Breast epithelium (tissue), 4 donors: ENCODE data around the gene EIF3I. TPM values are rescaled to one million over a fixed set of nuclear protein-coding genes. Genes with fewer than 3 reads are reported as not detected.

Source experiments
- DNase-seq, 2 donors: peaks; one replicate each; pipeline ENCODE4 v3.0.0-alpha.2; 2019; ENCODE audit warnings: low spot score in 2 of 2
- H3K27ac ChIP-seq, 2 donors: fragments of 200-600 bp; sonication (generic) in 1 of 2; one replicate each; pipeline ENCODE4 v1.5.1; 2016 to 2019; ENCODE audit warnings: mild to moderate bottlenecking in 1 of 2
- H3K27me3 ChIP-seq, 2 donors: fragments of 200-600 bp; sonication (generic) in 1 of 2; one replicate each; pipeline versions ENCODE4 v1.5.1 to v1.6.0; 2017 to 2019; ENCODE audit warnings: control low read depth in 1 of 2, mild to moderate bottlenecking in 1 of 2
- H3K36me3 ChIP-seq: fragments of 200-600 bp; one replicate; pipeline ENCODE4 v1.5.1; 2019
- H3K4me1 ChIP-seq, 2 donors: fragments of 200-600 bp; sonication (generic); one replicate each; pipeline ENCODE4 v1.5.1; 2016 to 2019; ENCODE audit warnings: control low read depth in 1 of 2
- H3K4me3 ChIP-seq, 3 donors: fragments of 200-600 bp; sonication (generic); 1 replicate in 2 of 3; 2 replicates in 1 of 3; pipeline ENCODE4 v1.5.1; 2016 to 2019; ENCODE audit warnings: mild to moderate bottlenecking in 3 of 3, moderate library complexity in 2 of 3
- H3K9me3 ChIP-seq, 2 donors: fragments of 200-600 bp; sonication (generic) in 1 of 2; one replicate each; pipeline ENCODE4 v1.5.1; 2016 to 2019; ENCODE audit warnings: control low read depth in 1 of 2
- CTCF ChIP-seq, 3 donors: fragments of 450-650 bp; IDR thresholded peaks; one replicate each; pipeline ENCODE4 v1.5.1; 2016 to 2017; ENCODE audit warnings: antibody characterized with exemption in 3 of 3, mild to moderate bottlenecking in 3 of 3, moderate library complexity in 3 of 3
- POLR2A ChIP-seq: fragments of 450-650 bp; IDR thresholded peaks from one replicate; pipeline ENCODE4 v1.6.1; 2016; ENCODE audit warnings: antibody characterized with exemption, mild to moderate bottlenecking, moderate library complexity
- POLR2AphosphoS5 ChIP-seq, 3 donors: sonication (generic); formaldehyde crosslinking; IDR thresholded peaks; one replicate each; pipeline ENCODE4 v1.6.1; 2017; ENCODE audit warnings: antibody characterized with exemption in 3 of 3
- intact Hi-C: fragments of 100-400 bp; cut with DNase I; formaldehyde crosslinking; loops from one replicate; pipeline ENCODE4 v1.15.1; 2023; ENCODE audit warnings: low total_unique reads
- total RNA-seq, 3 donors: library from RNA; depleted of rRNA; stranded (reverse); fragments of >200 nt; gene quantifications; one replicate each; pipeline ENCODE4 v1.1.0, GENCODE V29; 2016

The EIF3I gene
- total RNA-seq, 3 donors from 2014 or later = 177 to 222 (median 190) TPM

GRCh38 chr1:32208891-32209328 is 13.3 kb upstream of the EIF3I start, which contains the start of gene DCDC2B:
Gene DCDC2B, plus strand, starts transcription at chr1:32209089. Its CDS starts 5 bp downstream, at chr1:32209094.
- peaks cover 0 to 8% of the 10 kb centered on the region in 2 donors for H3K4me1 ChIP-seq
- intact Hi-C loops = no loop called here
- peak within 1 kb of the TSS in 1 of 2 donors; percentile 42 for H3K27ac ChIP-seq
- peak; percentile 67 to 83 for DNase-seq
- H3K9me3 ChIP-seq = no peaks in the 10 kb centered on the region
- H3K4me3 ChIP-seq = no peak within 1 kb of the TSS
- TF ChIP-seq CTCF (IDR thresholded peaks at IDR 0.05) = no peak
- TF ChIP-seq POLR2AphosphoS5 (IDR thresholded peaks at IDR 0.05) = no peak
- no peak for TF ChIP-seq POLR2A
- H3K27me3 ChIP-seq = no peaks in the 10 kb centered on the region
- no peaks in the 10 kb centered on the region for H3K36me3 ChIP-seq

GRCh38 chr1:32215629-32216480 is 6.4 kb upstream of the EIF3I start:
- Histone ChIP-seq H3K27me3 (no peaks in the 10 kb centered on the region), H3K4me3 (no peak overlapping the region), H3K4me1 (no peaks in the 10 kb centered on the region), H3K36me3 (no peaks in the 10 kb centered on the region), H3K9me3 (no peaks in the 10 kb centered on the region), H3K27ac (peak overlapping the region in 1 of 2 donors; percentile 12)
- TF ChIP-seq CTCF (IDR thresholded peaks at IDR 0.05) (peak; percentile 40 to 67 (median 64)), POLR2AphosphoS5 (IDR thresholded peaks at IDR 0.05) (no peak), POLR2A (no peak)
- intact Hi-C loops = no loop called here
- DNase-seq = peak in 1 of 2 donors; percentile 63

DNA sequence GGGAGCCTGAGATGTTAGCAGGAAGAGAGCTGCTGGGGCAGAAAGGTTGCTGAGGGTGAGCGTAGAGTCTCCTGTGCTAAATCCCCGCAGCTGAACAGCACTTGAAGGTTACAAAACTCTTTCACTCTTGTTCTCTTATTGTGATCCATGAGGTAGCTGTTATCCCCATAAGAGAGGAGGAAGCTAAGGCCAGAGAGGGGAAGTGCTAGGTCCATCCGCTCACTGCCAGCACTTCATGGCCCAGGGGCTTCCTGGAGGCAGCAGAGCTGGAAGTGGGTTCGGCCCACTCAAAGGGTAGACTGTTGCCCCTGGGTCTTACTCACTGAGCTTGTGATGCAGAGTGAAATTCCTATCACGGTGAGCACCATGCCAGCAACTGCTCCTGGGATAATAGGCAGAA is 5.6 kb upstream of the EIF3I start:
- DNase-seq = no peak
- no peak for TF ChIP-seq CTCF (IDR thresholded peaks at IDR 0.05)
- TF ChIP-seq POLR2AphosphoS5 (IDR thresholded peaks at IDR 0.05) = no peak
- no peak for TF ChIP-seq POLR2A
- no peaks in the 10 kb centered on the region for H3K9me3 ChIP-seq
- H3K36me3 ChIP-seq = no peaks in the 10 kb centered on the region
- intact Hi-C loops = no loop called here
- no peaks in the 10 kb centered on the region for H3K27me3 ChIP-seq
- H3K4me1 ChIP-seq = no peaks in the 10 kb centered on the region
- H3K4me3 ChIP-seq = no peak overlapping the region
- H3K27ac ChIP-seq = no peak overlapping the region

DNA sequence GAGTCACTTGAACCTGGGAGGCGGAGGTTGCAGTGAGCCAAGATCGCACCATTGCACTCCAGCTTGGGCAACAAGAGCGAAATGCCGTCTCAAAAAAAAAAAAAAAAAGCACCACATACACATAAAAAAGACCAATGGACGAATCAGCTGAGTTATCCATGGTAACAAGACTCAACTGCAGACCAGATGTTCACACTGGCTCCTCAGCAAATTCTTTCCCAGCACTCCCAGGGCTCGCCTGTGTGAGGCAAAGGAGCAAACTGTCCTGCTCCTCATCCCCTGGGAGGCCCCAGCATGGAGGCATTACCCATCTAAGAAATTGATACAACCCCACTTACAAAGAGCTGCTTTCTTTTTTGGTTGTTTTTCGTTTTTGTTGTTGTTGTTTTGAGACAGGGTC is 3.2 kb upstream of the EIF3I start:
- H3K27ac ChIP-seq = no peak overlapping the region

More for the DNA sequence above, 3.2 kb upstream of the EIF3I start:
- TF ChIP-seq CTCF (IDR thresholded peaks at IDR 0.05) = no peak
- no peak for TF ChIP-seq POLR2A
- TF ChIP-seq POLR2AphosphoS5 (IDR thresholded peaks at IDR 0.05) = no peak
- H3K4me3 ChIP-seq = no peak overlapping the region
- DNase-seq = no peak
- H3K36me3 ChIP-seq = no peaks in the 10 kb centered on the region
- H3K4me1 ChIP-seq = peaks cover 10% of the 10 kb centered on the region in 2 donors
- H3K9me3 ChIP-seq = no peaks in the 10 kb centered on the region
- intact Hi-C loops = no loop called here
- no peaks in the 10 kb centered on the region for H3K27me3 ChIP-seq
